Subcutaneous abdominal adipose tissue (tissue), 5 donors: ENCODE data around the gene IFNA13.

ENCODE experiments used
- H3K27ac ChIP-seq: one replicate; pipeline ENCODE4 v1.7.0; 2013; ENCODE audit warnings: low read depth, mild to moderate bottlenecking, inconsistent platforms, low read length, moderate library complexity
- H3K27me3 ChIP-seq, 5 donors: one replicate each; pipeline ENCODE4 v1.7.0; 2013; ENCODE audit warnings: low read length in 5 of 5, inconsistent platforms in 1 of 5; ENCODE audit not compliant: control insufficient read depth in 5 of 5, insufficient read depth in 4 of 5
- H3K36me3 ChIP-seq, 5 donors: one replicate each; pipeline ENCODE4 v1.7.0; 2013; ENCODE audit warnings: low read length in 5 of 5; ENCODE audit not compliant: control insufficient read depth in 5 of 5, insufficient read depth in 5 of 5
- H3K4me1 ChIP-seq, 5 donors: one replicate each; pipeline ENCODE4 v1.7.0; 2013; ENCODE audit warnings: low read length in 5 of 5, mild to moderate bottlenecking in 3 of 5, moderate library complexity in 1 of 5; ENCODE audit not compliant: control insufficient read depth in 5 of 5, insufficient read depth in 5 of 5
- H3K4me3 ChIP-seq, 5 donors: one replicate each; pipeline ENCODE4 v1.7.0; 2013; ENCODE audit warnings: low read length in 5 of 5, low read depth in 1 of 5
- H3K9ac ChIP-seq, 5 donors: one replicate each; pipeline ENCODE4 v1.7.0; 2013; ENCODE audit warnings: low read length in 5 of 5, mild to moderate bottlenecking in 4 of 5, moderate library complexity in 3 of 5
- H3K9me3 ChIP-seq, 5 donors: one replicate each; pipeline ENCODE4 v1.7.0; 2013; ENCODE audit warnings: low read length in 5 of 5; ENCODE audit not compliant: control insufficient read depth in 5 of 5
- donor health status: healthy.
- donor health status: healthy.
- donor health status: healthy.
- donor health status: healthy.
- donor health status: healthy.

The IFNA13 gene

GRCh38 chr9:21326526-21327139 lies 41.2 kb downstream of the IFNA13 start:
- no peak overlapping the region for H3K4me3 ChIP-seq
- H3K4me1 ChIP-seq: peaks cover 0 to 32% (median 22%) of the 10 kb centered on the region in 5 donors
- H3K36me3 ChIP-seq: peaks cover 7 to 30% (median 18%) of the 10 kb centered on the region in 5 donors
- no peak overlapping the region for H3K27ac ChIP-seq
- H3K27me3 ChIP-seq: no peaks in the 10 kb centered on the region
- peak overlapping the region in 1 of 5 donors; percentile 60 for H3K9ac ChIP-seq
- H3K9me3 ChIP-seq: no peaks in the 10 kb centered on the region

GRCh38 chr9:21324047-21324446 lies 43.8 kb downstream of the IFNA13 start:
- no peak overlapping the region for H3K9ac ChIP-seq
- H3K9me3 ChIP-seq: no peaks in the 10 kb centered on the region
- H3K4me3 ChIP-seq: no peak overlapping the region
- peaks cover 0 to 10% (median 6%) of the 10 kb centered on the region in 5 donors for H3K4me1 ChIP-seq
- peaks cover 10 to 36% (median 19%) of the 10 kb centered on the region in 5 donors for H3K36me3 ChIP-seq
- H3K27me3 ChIP-seq: no peaks in the 10 kb centered on the region
- no peak overlapping the region for H3K27ac ChIP-seq

- no peak overlapping the region for H3K9ac ChIP-seq
- no peaks in the 10 kb centered on the region for H3K9me3 ChIP-seq
- no peak overlapping the region for H3K27ac ChIP-seq
- H3K4me1 ChIP-seq: peaks cover 0 to 10% (median 3%) of the 10 kb centered on the region in 5 donors
- H3K27me3 ChIP-seq: no peaks in the 10 kb centered on the region
- no peak overlapping the region for H3K4me3 ChIP-seq
- peaks cover 10 to 36% (median 19%) of the 10 kb centered on the region in 5 donors for H3K36me3 ChIP-seq
Observed at GRCh38 chr9:21322911-21323461, 44.9 kb downstream of the IFNA13 start.

- Histone ChIP-seq H3K4me3 (no peak overlapping the region), H3K27me3 (no peaks in the 10 kb centered on the region), H3K4me1 (peaks cover 3 to 13% (median 9%) of the 10 kb centered on the region in 5 donors), H3K9ac (no peak overlapping the region), H3K27ac (no peak overlapping the region), H3K36me3 (peaks cover 10 to 36% (median 19%) of the 10 kb centered on the region in 5 donors), H3K9me3 (no peaks in the 10 kb centered on the region)
Observed at GRCh38 chr9:21320465-21320864, 47.4 kb downstream of the IFNA13 start.

- H3K27me3 ChIP-seq: no peaks in the 10 kb centered on the region
- H3K27ac ChIP-seq: no peak overlapping the region
- H3K4me1 ChIP-seq: peaks cover 3 to 10% (median 8%) of the 10 kb centered on the region in 5 donors
- no peak overlapping the region for H3K4me3 ChIP-seq
- H3K9ac ChIP-seq: no peak overlapping the region
- peaks cover 8 to 22% (median 13%) of the 10 kb centered on the region in 5 donors for H3K36me3 ChIP-seq
- H3K9me3 ChIP-seq: no peaks in the 10 kb centered on the region
Observed at GRCh38 chr9:21317956-21318923, 49.6 kb downstream of the IFNA13 start.
